Endodermal cell (in vitro differentiated cells): ENCODE data around the gene DPYSL3. TPM values are rescaled to one million over a fixed set of nuclear protein-coding genes. Genes with fewer than 3 reads are reported as not detected.

ENCODE experiments used
- DNase-seq: peaks from one replicate; pipeline ENCODE4 v3.0.0-alpha.2; 2017
- H3K27ac ChIP-seq: 2 replicates; pipeline ENCODE4 v1.5.1; 2013; ENCODE audit warnings: mild to moderate bottlenecking, low read depth, low read length, moderate library complexity
- H3K27me3 ChIP-seq: 2 replicates; pipeline ENCODE4 v1.6.1; 2013; ENCODE audit warnings: mild to moderate bottlenecking, low read length, moderate library complexity; ENCODE audit not compliant: insufficient read depth, control insufficient read depth, poor library complexity, severe bottlenecking
- H3K36me3 ChIP-seq: 2 replicates; pipeline ENCODE4 v1.7.0; 2013; ENCODE audit warnings: mild to moderate bottlenecking, low read length, moderate library complexity; ENCODE audit not compliant: control insufficient read depth, insufficient read depth
- H3K4me1 ChIP-seq: one replicate; pipeline ENCODE4 v1.7.0; 2013; ENCODE audit warnings: low read length; ENCODE audit not compliant: control insufficient read depth, insufficient read depth
- H3K4me3 ChIP-seq: 2 replicates; pipeline ENCODE4 v1.5.1; 2013; ENCODE audit warnings: mild to moderate bottlenecking, low read length, moderate library complexity
- H3K9ac ChIP-seq: 2 replicates; pipeline ENCODE4 v1.6.1; 2013; ENCODE audit warnings: mild to moderate bottlenecking, low read length, moderate library complexity; ENCODE audit not compliant: poor library complexity, severe bottlenecking; ENCODE audit errors: extremely low read depth
- H3K9me3 ChIP-seq: 2 replicates; pipeline ENCODE4 v1.6.1; 2013; ENCODE audit warnings: mild to moderate bottlenecking, low read length, moderate library complexity; ENCODE audit not compliant: control insufficient read depth
- H3K27ac Mint-ChIP-seq: 2 replicates; pipeline ENCODE4 v1.8.0; 2020; ENCODE audit warnings: mixed read lengths
- H3K27me3 Mint-ChIP-seq: 2 replicates; pipeline ENCODE4 v1.8.0; 2021; ENCODE audit warnings: mild to moderate bottlenecking, mixed read lengths; ENCODE audit not compliant: insufficient read depth
- H3K36me3 Mint-ChIP-seq: 2 replicates; pipeline ENCODE4 v1.8.0; 2020; ENCODE audit warnings: low read depth, mixed read lengths
- H3K4me1 Mint-ChIP-seq: 2 replicates; pipeline ENCODE4 v1.8.0; 2020; ENCODE audit warnings: mixed read lengths
- H3K4me3 Mint-ChIP-seq: 2 replicates; pipeline ENCODE4 v1.8.0; 2020; ENCODE audit warnings: mild to moderate bottlenecking, moderate library complexity, mixed read lengths
- H3K9me3 Mint-ChIP-seq: 2 replicates; pipeline ENCODE4 v1.8.0; 2020; ENCODE audit warnings: mild to moderate bottlenecking, mixed read lengths
- CTCF ChIP-seq: fragments of 200-600 bp; sonication (generic); conservative IDR thresholded peaks from 2 replicates; pipeline ENCODE4 v1.5.0; 2021; ENCODE audit warnings: antibody characterized with exemption, mild to moderate bottlenecking
- WGBS, 2 experiments: methylation state at CpG; one replicate each; pipeline versions ENCODE4 v1.1.5 to v1.1.7; 2013; ENCODE audit warnings: missing lambda C conversion rate in 2 of 2, mixed read lengths in 1 of 2; ENCODE audit not compliant: insufficient coverage in 1 of 2, insufficient read length in 1 of 2; 5-methylcytosine and 5-hydroxymethylcytosine counted together
- total RNA-seq, 2 donors: library from RNA; stranded (reverse); fragmentation: NEBNext Ultra II Directional in 1 of 2; extraction: Animal tissue kit (Norgen Biotek cat#: 25700) in 1 of 2; gene quantifications; 2 replicates in 1 of 2; 3 replicates in 1 of 2; pipeline ENCODE4 v1.2.1, GENCODE V29; 2021

Gene DPYSL3
- total RNA-seq, 2 donors from 2014 or later, result 76.3 to 98.6 TPM

GRCh38 chr5:147453875-147454814, 55.7 kb downstream of the DPYSL3 start:
- H3K4me3 Mint-ChIP-seq, result peak overlapping the region; percentile 86
- peak; percentile 97 for TF ChIP-seq CTCF
- Histone ChIP-seq H3K4me1 (peaks cover 3% of the 10 kb centered on the region), H3K4me3 (peak overlapping the region; percentile 90), H3K27me3 (peaks cover 15% of the 10 kb centered on the region), H3K36me3 (no peaks in the 10 kb centered on the region), H3K9ac (peak overlapping the region; percentile 56), H3K27ac (peak overlapping the region; percentile 94), H3K9me3 (no peaks in the 10 kb centered on the region)
- WGBS, 2 experiments, result 4 to 7% methylated on average over 13 to 54 of the region's 54 CpGs
- peak; percentile 97 for DNase-seq
- H3K9me3 Mint-ChIP-seq, result no peaks in the 10 kb centered on the region
- peaks cover 6% of the 10 kb centered on the region for H3K27me3 Mint-ChIP-seq
- H3K27ac Mint-ChIP-seq, result peak overlapping the region; percentile 77
- no peaks in the 10 kb centered on the region for H3K36me3 Mint-ChIP-seq
- H3K4me1 Mint-ChIP-seq, result peaks cover 38% of the 10 kb centered on the region

- peaks cover under 1% of the 10 kb centered on the region for H3K36me3 Mint-ChIP-seq
- no peaks in the 10 kb centered on the region for H3K9me3 ChIP-seq
- peak overlapping the region; percentile 49 for H3K27ac Mint-ChIP-seq
These were observed 57.6 kb downstream of the DPYSL3 start for GRCh38 chr5:147452165-147452811.

More at GRCh38 chr5:147452165-147452811, 57.6 kb downstream of the DPYSL3 start:
- Histone ChIP-seq H3K27ac (peak overlapping the region; percentile 94), H3K4me3 (peak overlapping the region; percentile 90), H3K36me3 (no peaks in the 10 kb centered on the region), H3K4me1 (peaks cover 3% of the 10 kb centered on the region), H3K27me3 (peaks cover 3% of the 10 kb centered on the region), H3K9ac (peak overlapping the region; percentile 26)
- WGBS, 2 experiments, result 4 to 20% methylated on average over 4 to 25 of the region's 25 CpGs
- Mint-ChIP-seq H3K27me3 (peaks cover 3% of the 10 kb centered on the region), H3K9me3 (no peaks in the 10 kb centered on the region), H3K4me3 (peak overlapping the region; percentile 86), H3K4me1 (peaks cover 42% of the 10 kb centered on the region)
- peak; percentile 77 for DNase-seq
- no peak for TF ChIP-seq CTCF
